Ovary (tissue), 3 donors: Measurements from ENCODE around the gene STAG3.

Source experiments
- POLR2A ChIP-seq: fragments of 450-650 bp; IDR thresholded peaks from one replicate; pipeline ENCODE4 v1.6.1; 2017; ENCODE audit warnings: antibody characterized with exemption, mild to moderate bottlenecking, moderate library complexity
- TF ChIP-seq, protein P1 (sequence below), 3 donors: fragments of 450-650 bp in 2 of 3; fragments of 200-600 bp in 1 of 3; IDR thresholded peaks; one replicate each; pipeline versions ENCODE4 v1.5.1 to v1.8.0; 2016 to 2022; ENCODE audit warnings: antibody characterized with exemption in 3 of 3, mild to moderate bottlenecking in 1 of 3
- donor health status: DM: no; HTN: no; CAD: no.

DNA sequence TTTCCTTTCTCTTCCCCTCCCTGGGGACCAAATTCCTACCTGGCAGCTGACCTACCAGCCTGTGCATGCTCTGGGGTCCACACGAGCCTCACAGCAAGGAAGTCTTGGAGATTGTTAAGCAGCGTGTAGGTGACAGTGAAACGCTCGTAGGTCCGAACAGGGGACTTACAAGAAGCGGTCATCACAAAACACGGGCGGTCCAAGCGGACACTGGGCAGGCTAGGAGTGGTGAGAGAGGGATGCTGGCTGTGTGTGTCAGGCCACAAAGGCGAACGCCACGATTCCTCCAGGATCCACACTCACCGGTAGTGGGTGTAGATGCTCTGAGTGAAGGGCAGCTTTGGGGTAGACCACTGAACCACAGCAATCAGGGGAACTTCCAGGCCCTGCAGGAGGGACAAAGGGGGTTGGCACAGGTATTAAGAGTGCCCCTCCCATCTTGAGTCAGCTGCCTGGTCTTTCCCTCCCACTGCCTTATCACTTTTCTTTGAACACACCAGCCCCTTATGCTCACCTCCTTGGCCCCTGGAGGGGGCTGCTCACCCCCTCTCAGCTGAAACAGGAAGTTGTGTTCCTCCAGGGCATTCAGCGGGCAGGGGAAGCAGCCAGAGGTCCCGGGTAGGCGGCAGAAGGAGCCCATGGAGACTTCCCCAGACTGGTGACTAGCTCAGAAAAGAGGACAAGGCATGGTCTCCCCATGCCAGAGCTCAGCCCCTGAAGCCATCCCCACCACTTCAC lies 21.2 kb upstream of the STAG3 start:
- TF ChIP-seq, protein P1, sequence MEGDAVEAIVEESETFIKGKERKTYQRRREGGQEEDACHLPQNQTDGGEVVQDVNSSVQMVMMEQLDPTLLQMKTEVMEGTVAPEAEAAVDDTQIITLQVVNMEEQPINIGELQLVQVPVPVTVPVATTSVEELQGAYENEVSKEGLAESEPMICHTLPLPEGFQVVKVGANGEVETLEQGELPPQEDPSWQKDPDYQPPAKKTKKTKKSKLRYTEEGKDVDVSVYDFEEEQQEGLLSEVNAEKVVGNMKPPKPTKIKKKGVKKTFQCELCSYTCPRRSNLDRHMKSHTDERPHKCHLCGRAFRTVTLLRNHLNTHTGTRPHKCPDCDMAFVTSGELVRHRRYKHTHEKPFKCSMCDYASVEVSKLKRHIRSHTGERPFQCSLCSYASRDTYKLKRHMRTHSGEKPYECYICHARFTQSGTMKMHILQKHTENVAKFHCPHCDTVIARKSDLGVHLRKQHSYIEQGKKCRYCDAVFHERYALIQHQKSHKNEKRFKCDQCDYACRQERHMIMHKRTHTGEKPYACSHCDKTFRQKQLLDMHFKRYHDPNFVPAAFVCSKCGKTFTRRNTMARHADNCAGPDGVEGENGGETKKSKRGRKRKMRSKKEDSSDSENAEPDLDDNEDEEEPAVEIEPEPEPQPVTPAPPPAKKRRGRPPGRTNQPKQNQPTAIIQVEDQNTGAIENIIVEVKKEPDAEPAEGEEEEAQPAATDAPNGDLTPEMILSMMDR (IDR thresholded peaks at IDR 0.05), result no peak
- no peak for TF ChIP-seq POLR2A
